Spinal cord (tissue), 10 donors: ENCODE results near the gene CABLES1. TPM values are rescaled to one million over a fixed set of nuclear protein-coding genes. Genes with fewer than 3 reads are reported as not detected.

Source experiments
- DNase-seq, 6 donors: peaks; one replicate each; pipeline versions ENCODE4 v3.0.0 to v3.0.0-alpha.2; 2013 to 2015; ENCODE audit warnings: low spot score in 6 of 6, low read depth in 4 of 6
- H3K27ac ChIP-seq: one replicate; pipeline ENCODE4 v1.5.1; 2013; ENCODE audit warnings: low read depth, low read length, control low read depth
- H3K27me3 ChIP-seq: one replicate; pipeline ENCODE4 v1.6.1; 2013; ENCODE audit warnings: low read length; ENCODE audit not compliant: control insufficient read depth, insufficient read depth
- H3K36me3 ChIP-seq: one replicate; pipeline ENCODE4 v1.6.1; 2013; ENCODE audit warnings: low read length; ENCODE audit not compliant: control insufficient read depth, insufficient read depth
- H3K4me1 ChIP-seq: one replicate; pipeline ENCODE4 v1.6.1; 2013; ENCODE audit warnings: low read length; ENCODE audit not compliant: control insufficient read depth, insufficient read depth
- H3K4me3 ChIP-seq: one replicate; pipeline ENCODE4 v1.5.1; 2013; ENCODE audit warnings: low read depth, low read length, control low read depth
- H3K9me3 ChIP-seq: one replicate; pipeline ENCODE4 v1.6.1; 2013; ENCODE audit warnings: low read length; ENCODE audit not compliant: control insufficient read depth, insufficient read depth
- WGBS: methylation state at CpG from one replicate; pipeline ENCODE4 v1.1.5; 2013; ENCODE audit warnings: missing lambda C conversion rate; ENCODE audit not compliant: insufficient coverage; 5-methylcytosine and 5-hydroxymethylcytosine counted together
- polyA plus RNA-seq, 2 donors: library from polyadenylated mRNA; unstranded; fragments of 120-200 nt; gene quantifications; one replicate each; pipeline ENCODE4 v1.2.1, GENCODE V29; 2013; ENCODE audit not compliant: insufficient read length in 2 of 2
- total RNA-seq, 2 donors: library from RNA; depleted of rRNA in 1 of 2; stranded (reverse); fragments of 120-200 nt in 1 of 2; fragments of >200 nt in 1 of 2; gene quantifications; one replicate each; pipeline versions ENCODE4 v1.2.3 to v1.2.4, GENCODE V29; 2013 to 2014
- donor health status: healthy.

The CABLES1 gene
- total and polyA plus RNA-seq, 4 donors: 7.6 to 30.4 (median 12.2) TPM

- Histone ChIP-seq H3K9me3 (no peaks in the 10 kb centered on the region), H3K27me3 (no peaks in the 10 kb centered on the region), H3K4me3 (no peak overlapping the region), H3K36me3 (no peaks in the 10 kb centered on the region), H3K27ac (no peak overlapping the region), H3K4me1 (peaks cover 6% of the 10 kb centered on the region)
- no peak for DNase-seq
- 87% methylated on average over 15 of the region's 17 CpGs for WGBS
Measured at GRCh38 chr18:23176701-23177432, 41.6 kb downstream of the CABLES1 start.

- Histone ChIP-seq H3K36me3 (no peaks in the 10 kb centered on the region), H3K27ac (no peak overlapping the region), H3K9me3 (no peaks in the 10 kb centered on the region), H3K4me1 (peaks cover 6% of the 10 kb centered on the region), H3K4me3 (no peak overlapping the region), H3K27me3 (no peaks in the 10 kb centered on the region)
- DNase-seq: no peak
- 99% methylated on average over 12 of the region's 13 CpGs for WGBS
Measured at GRCh38 chr18:23177433-23178072, 42.3 kb downstream of the CABLES1 start.

- Histone ChIP-seq H3K9me3 (no peaks in the 10 kb centered on the region), H3K4me3 (no peak overlapping the region), H3K27ac (no peak overlapping the region), H3K4me1 (peaks cover 2% of the 10 kb centered on the region), H3K27me3 (no peaks in the 10 kb centered on the region), H3K36me3 (no peaks in the 10 kb centered on the region)
- WGBS: 88% methylated on average over 7 of the region's 7 CpGs
- DNase-seq: no peak
Measured at GRCh38 chr18:23178201-23178600, 42.9 kb downstream of the CABLES1 start.

GRCh38 chr18:23178661-23179081 lies 43.4 kb downstream of the CABLES1 start:
- no peak for DNase-seq
- Histone ChIP-seq H3K27ac (no peak overlapping the region), H3K36me3 (no peaks in the 10 kb centered on the region), H3K4me1 (peaks cover 2% of the 10 kb centered on the region), H3K4me3 (no peak overlapping the region), H3K9me3 (no peaks in the 10 kb centered on the region), H3K27me3 (no peaks in the 10 kb centered on the region)
- 100% methylated on average over 4 of the region's 6 CpGs for WGBS

- Histone ChIP-seq H3K4me3 (no peak overlapping the region), H3K4me1 (peaks cover 2% of the 10 kb centered on the region), H3K9me3 (no peaks in the 10 kb centered on the region), H3K27ac (no peak overlapping the region), H3K27me3 (no peaks in the 10 kb centered on the region), H3K36me3 (no peaks in the 10 kb centered on the region)
- 75% methylated on average over 6 of the region's 6 CpGs for WGBS
- DNase-seq: no peak
Measured at GRCh38 chr18:23179416-23179815, 44.1 kb downstream of the CABLES1 start.

- Histone ChIP-seq H3K4me1 (peaks cover 2% of the 10 kb centered on the region), H3K27me3 (no peaks in the 10 kb centered on the region), H3K36me3 (no peaks in the 10 kb centered on the region), H3K9me3 (no peaks in the 10 kb centered on the region), H3K27ac (no peak overlapping the region), H3K4me3 (no peak overlapping the region)
- DNase-seq: no peak
Measured at GRCh38 chr18:23181547-23181946, 46.3 kb downstream of the CABLES1 start.

- Histone ChIP-seq H3K4me1 (peaks cover under 1% of the 10 kb centered on the region), H3K27ac (no peak overlapping the region)
- 95% methylated on average over 9 of the region's 9 CpGs for WGBS
Measured at GRCh38 chr18:23182606-23183005, 47.3 kb downstream of the CABLES1 start.

GRCh38 chr18:23183411-23184150 lies 48.3 kb downstream of the CABLES1 start:
- no peak for DNase-seq
- WGBS: 84% methylated on average over 8 of the region's 8 CpGs
- no peak overlapping the region for H3K4me3 ChIP-seq
- no peaks in the 10 kb centered on the region for H3K9me3 ChIP-seq
- H3K36me3 ChIP-seq: no peaks in the 10 kb centered on the region
- no peaks in the 10 kb centered on the region for H3K27me3 ChIP-seq
- no peak overlapping the region for H3K27ac ChIP-seq
- no peaks in the 10 kb centered on the region for H3K4me1 ChIP-seq

More at GRCh38 chr18:23182606-23183005, 47.3 kb downstream of the CABLES1 start:
- Histone ChIP-seq H3K27me3 (no peaks in the 10 kb centered on the region), H3K4me3 (no peak overlapping the region), H3K9me3 (no peaks in the 10 kb centered on the region), H3K36me3 (no peaks in the 10 kb centered on the region)
- no peak for DNase-seq

GRCh38 chr18:23186781-23187180 lies 51.5 kb downstream of the CABLES1 start:
- Histone ChIP-seq H3K36me3 (peaks cover 7% of the 10 kb centered on the region), H3K27me3 (no peaks in the 10 kb centered on the region), H3K4me3 (no peak overlapping the region), H3K27ac (no peak overlapping the region), H3K9me3 (no peaks in the 10 kb centered on the region), H3K4me1 (peaks cover 8% of the 10 kb centered on the region)
- no peak for DNase-seq
- 85% methylated on average over 3 of the region's 4 CpGs for WGBS
